ENCODE data around the gene WDR77.

WDR77 gene

DNA sequence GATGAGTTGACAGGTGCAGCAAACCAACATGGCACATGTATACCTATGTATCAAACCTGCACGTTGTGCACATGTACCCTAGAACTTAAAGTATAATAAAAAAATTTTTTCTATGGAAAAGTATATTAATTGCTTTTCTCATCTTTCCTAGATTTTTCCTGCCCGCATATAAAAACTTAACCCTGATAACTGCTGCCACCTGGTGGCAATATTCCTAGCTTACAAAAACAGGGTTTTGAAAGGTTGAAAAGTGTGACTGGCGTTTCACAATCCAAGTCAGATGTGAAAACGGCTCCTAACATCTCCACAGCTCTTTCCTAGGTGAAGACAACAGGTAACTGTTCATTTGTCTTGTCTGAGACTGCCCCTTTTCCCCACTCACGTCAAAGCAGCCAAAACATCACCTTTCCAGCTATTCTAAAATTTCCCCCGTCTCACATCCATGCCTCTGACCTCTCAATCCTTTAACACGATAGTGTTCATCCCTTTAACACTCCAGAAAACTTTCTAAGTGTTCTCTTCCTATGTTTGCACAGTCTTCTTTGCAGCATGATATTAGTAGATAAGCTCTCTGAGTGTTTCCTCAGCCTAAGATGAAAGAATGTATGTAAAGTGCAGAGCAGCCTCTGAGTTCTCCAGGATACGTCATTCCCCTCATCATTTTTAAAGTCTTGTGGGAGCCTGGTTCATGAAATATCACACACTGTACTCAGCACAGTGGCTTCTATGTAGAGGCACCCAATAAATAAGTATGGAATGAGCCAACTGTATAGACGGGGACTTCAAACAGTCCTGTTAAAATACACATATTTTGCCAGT is 49.1 kb downstream of the WDR77 start:
- no peak for TF ChIP-seq GATA3 (IDR thresholded peaks at IDR 0.05; ENCODE audit: low read depth, low read length)
- TF ChIP-seq GATA2 (IDR thresholded peaks at IDR 0.05; ENCODE audit: low read depth, low read length), result no peak

DNA sequence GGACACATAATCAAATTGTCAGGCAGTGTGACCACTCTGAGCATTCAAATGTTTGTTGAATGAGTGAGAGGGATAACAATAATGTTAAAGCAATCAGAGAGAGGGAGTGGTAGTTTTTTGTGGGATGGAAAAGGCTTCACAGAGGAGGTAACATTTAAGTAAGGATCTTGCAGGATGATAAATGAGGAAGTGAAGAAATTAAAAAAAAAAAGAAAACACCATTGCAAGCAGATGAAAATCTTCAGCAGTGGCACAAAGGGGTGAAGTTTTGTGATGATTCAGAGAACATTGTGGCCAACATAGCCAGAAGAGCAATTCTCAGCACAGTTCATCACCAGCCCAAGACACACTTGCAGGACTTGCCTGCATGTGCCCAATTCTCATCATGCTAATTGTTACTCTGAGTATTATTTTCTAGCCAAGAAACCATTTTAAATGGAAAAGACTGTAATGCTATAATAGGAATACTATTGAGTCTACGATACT is 56.6 kb downstream of the WDR77 start:
- TF ChIP-seq GATA2 (IDR thresholded peaks at IDR 0.05; ENCODE audit: low read depth, low read length) (no peak), GATA3 (IDR thresholded peaks at IDR 0.05; ENCODE audit: low read depth, low read length) (no peak)

DNA sequence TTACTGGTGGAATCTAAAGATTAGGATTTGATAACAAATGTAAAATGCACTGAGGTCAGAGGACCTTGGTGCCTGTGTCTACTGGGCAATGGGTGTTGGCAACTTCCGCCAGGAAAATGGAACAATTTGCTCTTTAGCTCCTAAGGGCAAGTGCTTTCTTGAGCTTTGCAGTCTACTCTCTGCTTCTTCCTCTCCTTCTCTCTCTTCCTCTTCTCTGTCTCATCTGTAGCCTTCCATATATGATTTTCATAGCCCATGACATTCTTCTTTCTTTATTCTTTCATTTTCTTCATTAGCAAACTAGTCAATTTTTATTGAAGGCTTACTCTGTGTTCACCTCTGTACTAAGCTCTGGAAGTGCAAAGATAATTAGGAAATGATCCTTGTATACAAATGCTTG is 57.0 kb downstream of the WDR77 start:
- no peak for TF ChIP-seq GATA2 (IDR thresholded peaks at IDR 0.05; ENCODE audit: low read depth, low read length)
